ENCODE measurements around the gene SOAT2.
"Not testable (repeated sequence)": the region's sequence is repeated elsewhere in the genome, so short reads cannot be mapped to it uniquely, and the experiment has no call there.

Gene SOAT2

GRCh38 chr12:53159195-53159839 is 56.0 kb downstream of the SOAT2 start:
- 0 out of 2 replicates have a peak, but pooled peaks cover 2% of the 10 kb centered on the region for H3K36me3 ChIP-seq (ENCODE audit: insufficient read depth, low read length)
- no peak for TF ChIP-seq POLR2AphosphoS5 (IDR thresholded peaks at IDR 0.05; ENCODE audit: borderline replicate concordance, low read depth, low read length)
- no peak for TF ChIP-seq FOXP2 (optimal IDR thresholded peaks at IDR 0.05; ENCODE audit: control extremely low read depth, extremely low read length, insufficient read depth)
- no peak for TF ChIP-seq EZH2 (IDR thresholded peaks at IDR 0.05)
- H3K9me3 ChIP-seq (ENCODE audit: low read depth, low read length): no peaks in the 10 kb centered on the region
- H3K4me3 ChIP-seq: no peak overlapping the region
- H3K9ac ChIP-seq (ENCODE audit: insufficient read length): peak overlapping the region; percentile 55
- DNase-seq (ENCODE audit: low read depth, low spot score): no peak
- H3K27ac ChIP-seq: peak overlapping the region; percentile 53

- peak overlapping the region; percentile 53; the same call in 1 of the 2 replicates for H3K27ac ChIP-seq
- no peak overlapping the region for H3K4me3 ChIP-seq
- H3K36me3 ChIP-seq (ENCODE audit: insufficient read depth, low read length): 0 out of 2 replicates have a peak, but pooled peaks cover 3% of the 10 kb centered on the region
- H3K9ac ChIP-seq (ENCODE audit: insufficient read length): peak overlapping the region; percentile 55
- DNase-seq (ENCODE audit: low read depth, low spot score): no peak
- H3K9me3 ChIP-seq (ENCODE audit: low read depth, low read length): no peaks in the 10 kb centered on the region
- no peak for TF ChIP-seq FOXP2 (optimal IDR thresholded peaks at IDR 0.05; ENCODE audit: control extremely low read depth, extremely low read length, insufficient read depth)
- TF ChIP-seq EZH2 (IDR thresholded peaks at IDR 0.05): no peak
- TF ChIP-seq POLR2AphosphoS5 (IDR thresholded peaks at IDR 0.05; ENCODE audit: borderline replicate concordance, low read depth, low read length): no peak
Measured at GRCh38 chr12:53160000-53160399, 56.7 kb downstream of the SOAT2 start.

DNA sequence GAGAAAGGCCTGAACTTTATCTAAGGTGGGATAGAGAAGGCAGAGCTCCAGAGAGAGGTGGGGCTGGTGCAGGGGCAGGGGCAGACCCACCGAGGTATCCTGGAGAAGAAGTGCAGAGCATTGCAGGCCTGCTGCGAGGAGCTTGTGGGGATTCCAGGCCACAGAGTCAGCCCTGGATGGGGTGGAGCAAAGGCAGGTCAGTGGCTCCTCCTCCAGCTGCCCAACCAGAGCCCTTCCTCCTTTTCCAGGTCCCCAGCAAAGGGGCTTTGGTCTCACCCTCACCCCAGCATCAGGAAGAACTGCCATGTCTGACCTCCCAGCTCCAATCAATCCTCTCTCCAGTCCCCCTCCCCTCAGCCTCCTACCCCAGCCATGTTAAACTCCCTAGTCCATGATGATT is 57.4 kb downstream of the SOAT2 start:
- Histone ChIP-seq H3K36me3 (ENCODE audit: insufficient read depth, low read length) (0 out of 2 replicates have a peak, but pooled peaks cover 3% of the 10 kb centered on the region), H3K9me3 (ENCODE audit: low read depth, low read length) (no peaks in the 10 kb centered on the region), H3K27ac (no peak overlapping the region), H3K9ac (ENCODE audit: insufficient read length) (peak overlapping the region; percentile 20), H3K4me3 (no peak overlapping the region)
- no peak for DNase-seq (ENCODE audit: low read depth, low spot score)
- TF ChIP-seq POLR2AphosphoS5 (IDR thresholded peaks at IDR 0.05; ENCODE audit: borderline replicate concordance, low read depth, low read length) (no peak), FOXP2 (optimal IDR thresholded peaks at IDR 0.05; ENCODE audit: control extremely low read depth, extremely low read length, insufficient read depth) (no peak), EZH2 (IDR thresholded peaks at IDR 0.05) (no peak)

GRCh38 chr12:53161119-53161911 is 58.0 kb downstream of the SOAT2 start:
- H3K27ac ChIP-seq: no peak overlapping the region

GRCh38 chr12:53163008-53163407 is 59.7 kb downstream of the SOAT2 start:
- H3K36me3 ChIP-seq (ENCODE audit: insufficient read depth, low read length); H3K27ac ChIP-seq; H3K9ac ChIP-seq (ENCODE audit: insufficient read length); H3K4me3 ChIP-seq; DNase-seq (ENCODE audit: low read depth, low spot score); H3K9me3 ChIP-seq (ENCODE audit: low read depth, low read length): not testable (repeated sequence)

More at GRCh38 chr12:53161119-53161911, 58.0 kb downstream of the SOAT2 start:
- no peak for TF ChIP-seq FOXP2 (optimal IDR thresholded peaks at IDR 0.05; ENCODE audit: control extremely low read depth, extremely low read length, insufficient read depth)
- TF ChIP-seq EZH2 (IDR thresholded peaks at IDR 0.05): no peak
- TF ChIP-seq POLR2AphosphoS5 (IDR thresholded peaks at IDR 0.05; ENCODE audit: borderline replicate concordance, low read depth, low read length): no peak
- Histone ChIP-seq H3K9me3 (ENCODE audit: low read depth, low read length) (no peaks in the 10 kb centered on the region), H3K9ac (ENCODE audit: insufficient read length) (no peak overlapping the region), H3K4me3 (no peak overlapping the region), H3K36me3 (ENCODE audit: insufficient read depth, low read length) (0 out of 2 replicates have a peak, but pooled peaks cover 3% of the 10 kb centered on the region)
- no peak for DNase-seq (ENCODE audit: low read depth, low spot score)

- no peak for TF ChIP-seq FOXP2 (optimal IDR thresholded peaks at IDR 0.05; ENCODE audit: control extremely low read depth, extremely low read length, insufficient read depth)
- no peak for TF ChIP-seq POLR2AphosphoS5 (IDR thresholded peaks at IDR 0.05; ENCODE audit: borderline replicate concordance, low read depth, low read length)
- no peak for TF ChIP-seq EZH2 (IDR thresholded peaks at IDR 0.05)
- no peak for DNase-seq (ENCODE audit: low read depth, low spot score)
- no peak overlapping the region for H3K4me3 ChIP-seq
Measured at GRCh38 chr12:53166837-53167236, 63.6 kb downstream of the SOAT2 start.

GRCh38 chr12:53169644-53170043 is 66.4 kb downstream of the SOAT2 start:
- Histone ChIP-seq H3K9ac (ENCODE audit: insufficient read length) (no peak overlapping the region), H3K4me3 (no peak overlapping the region), H3K36me3 (ENCODE audit: insufficient read depth, low read length) (no peaks in the 10 kb centered on the region; the same call in 1 of the 2 replicates), H3K9me3 (ENCODE audit: low read depth, low read length) (no peaks in the 10 kb centered on the region), H3K27ac (no peak overlapping the region)
- TF ChIP-seq POLR2AphosphoS5 (IDR thresholded peaks at IDR 0.05; ENCODE audit: borderline replicate concordance, low read depth, low read length) (no peak), EZH2 (IDR thresholded peaks at IDR 0.05) (no peak), FOXP2 (optimal IDR thresholded peaks at IDR 0.05; ENCODE audit: control extremely low read depth, extremely low read length, insufficient read depth) (no peak)
- DNase-seq (ENCODE audit: low read depth, low spot score): no peak

More at GRCh38 chr12:53166837-53167236, 63.6 kb downstream of the SOAT2 start:
- Histone ChIP-seq H3K9ac (ENCODE audit: insufficient read length) (no peak overlapping the region), H3K27ac (no peak overlapping the region), H3K9me3 (ENCODE audit: low read depth, low read length) (no peaks in the 10 kb centered on the region), H3K36me3 (ENCODE audit: insufficient read depth, low read length) (peaks cover 3% of the 10 kb centered on the region; the same call in 1 of the 2 replicates)

DNA sequence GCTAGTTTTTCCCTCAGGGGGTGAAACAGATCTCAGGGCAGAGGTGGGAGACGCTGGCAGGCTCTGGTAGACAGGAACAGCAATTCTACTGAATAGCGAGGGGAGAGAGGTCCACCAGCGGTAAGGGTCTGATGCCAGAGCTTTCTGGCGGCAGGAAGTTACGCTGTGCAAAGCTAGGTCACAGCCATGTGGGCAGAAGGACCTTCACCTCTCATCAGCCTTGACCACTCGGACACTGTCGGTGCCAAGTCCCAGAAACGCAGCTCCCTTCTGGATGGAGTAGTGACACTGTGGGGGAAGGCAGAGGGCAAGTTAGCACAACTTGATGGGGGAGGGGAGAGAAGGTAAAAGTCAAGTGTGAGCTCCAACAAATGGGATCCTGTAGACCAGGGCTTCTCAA is 66.9 kb downstream of the SOAT2 start:
- Histone ChIP-seq H3K9me3 (ENCODE audit: low read depth, low read length) (no peaks in the 10 kb centered on the region), H3K4me3 (no peak overlapping the region), H3K9ac (ENCODE audit: insufficient read length) (no peak overlapping the region), H3K36me3 (ENCODE audit: insufficient read depth, low read length) (no peaks in the 10 kb centered on the region; the same call in 1 of the 2 replicates), H3K27ac (no peak overlapping the region)
- DNase-seq (ENCODE audit: low read depth, low spot score): no peak
- TF ChIP-seq EZH2 (IDR thresholded peaks at IDR 0.05) (no peak), FOXP2 (optimal IDR thresholded peaks at IDR 0.05; ENCODE audit: control extremely low read depth, extremely low read length, insufficient read depth) (no peak), POLR2AphosphoS5 (IDR thresholded peaks at IDR 0.05; ENCODE audit: borderline replicate concordance, low read depth, low read length) (no peak)

Measured in SK-N-MC (cell line).